Measurements from ENCODE around the gene HMX1.

DNA sequence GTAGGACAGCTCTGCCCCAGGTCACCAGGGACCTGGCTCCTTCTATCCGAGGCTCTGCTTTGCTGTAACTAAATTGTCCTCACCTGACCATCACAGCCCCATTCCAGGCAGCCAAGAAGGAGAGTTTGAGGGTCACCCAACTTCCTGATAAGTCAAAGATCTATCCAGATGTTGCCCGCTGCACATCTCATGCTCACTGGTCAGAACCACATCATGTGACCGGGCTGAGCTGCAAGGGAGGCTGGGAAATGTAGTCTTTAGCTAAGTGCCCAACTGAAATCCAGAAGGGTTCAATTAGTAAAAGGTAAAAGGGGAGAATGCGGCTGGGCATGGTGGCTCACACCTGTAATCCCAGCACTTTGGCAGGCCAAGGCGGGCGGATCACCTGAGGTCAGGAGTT lies 18.4 kb downstream of the HMX1 start:
- TF ChIP-seq POLR2A (IDR thresholded peaks at IDR 0.05; ENCODE audit: low read depth, low read length) (no peak), POU2F2 (IDR thresholded peaks at IDR 0.05; ENCODE audit: low read depth, low read length) (no peak)

Data from GM12891 (cell line).